Osteocyte (in vitro differentiated cells): Measurements from ENCODE around the gene FGF16. TPM values are rescaled to one million over a fixed set of nuclear protein-coding genes. Genes with fewer than 3 reads are reported as not detected.
"Not testable (repeated sequence)": the region's sequence is repeated elsewhere in the genome, so short reads cannot be mapped to it uniquely, and the experiment has no call there.

ENCODE experiments used
- DNase-seq: peaks from one replicate; pipeline ENCODE4 v3.0.0; 2021; ENCODE audit warnings: mixed read lengths; ENCODE audit not compliant: unreplicated experiment; ENCODE audit errors: extremely low spot score
- H3K27ac Mint-ChIP-seq: one replicate; pipeline ENCODE4 v1.8.0; 2021; ENCODE audit warnings: mild to moderate bottlenecking, mixed read lengths; ENCODE audit not compliant: unreplicated experiment
- H3K27me3 Mint-ChIP-seq: one replicate; pipeline ENCODE4 v1.8.0; 2021; ENCODE audit warnings: mixed read lengths; ENCODE audit not compliant: unreplicated experiment
- H3K36me3 Mint-ChIP-seq: one replicate; pipeline ENCODE4 v1.8.0; 2021; ENCODE audit warnings: mixed read lengths; ENCODE audit not compliant: unreplicated experiment
- H3K4me1 Mint-ChIP-seq: one replicate; pipeline ENCODE4 v1.8.0; 2021; ENCODE audit warnings: mixed read lengths; ENCODE audit not compliant: unreplicated experiment
- H3K4me3 Mint-ChIP-seq: one replicate; pipeline ENCODE4 v1.8.0; 2021; ENCODE audit warnings: mild to moderate bottlenecking, moderate library complexity, mixed read lengths; ENCODE audit not compliant: unreplicated experiment
- H3K9me3 Mint-ChIP-seq: one replicate; pipeline ENCODE4 v1.8.0; 2021; ENCODE audit warnings: mixed read lengths; ENCODE audit not compliant: unreplicated experiment
- total RNA-seq: library from RNA; stranded (reverse); gene quantifications from 2 replicates; pipeline ENCODE4 v1.2.1, GENCODE V29; 2021
- TF ChIP-seq, protein P1 (sequence below): fragments of 200-600 bp; sonication (generic); IDR thresholded peaks from 2 replicates; pipeline ENCODE4 v1.5.0; 2021; ENCODE audit warnings: antibody characterized with exemption, mild to moderate bottlenecking, moderate library complexity

Gene FGF16
- total RNA-seq, 1 donor from 2014 or later: not detected

DNA sequence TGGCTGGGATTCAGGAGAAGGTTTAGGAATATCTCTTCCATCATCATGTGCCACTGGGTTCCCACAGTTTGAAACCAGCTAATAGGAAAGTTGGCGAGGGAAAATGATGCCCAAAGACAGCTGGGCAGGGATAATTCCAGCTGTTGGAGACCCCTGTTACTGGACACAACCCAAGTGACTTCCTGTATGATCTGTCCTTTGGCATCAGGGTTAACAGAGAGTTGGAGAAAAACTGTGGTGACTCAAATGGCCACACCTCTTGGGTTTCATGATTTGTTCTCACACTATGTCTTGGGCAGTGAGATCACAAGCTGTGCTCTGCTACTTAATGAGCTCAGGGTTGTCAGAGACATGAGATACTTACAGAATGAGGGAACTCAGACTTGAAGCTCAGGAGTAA lies 3.8 kb downstream of the FGF16 start:
- DNase-seq: no peak
- Mint-ChIP-seq H3K4me1 (peaks cover 15% of the 10 kb centered on the region), H3K9me3 (no peaks in the 10 kb centered on the region), H3K27me3 (no peaks in the 10 kb centered on the region), H3K36me3 (no peaks in the 10 kb centered on the region), H3K27ac (no peak overlapping the region), H3K4me3 (no peak overlapping the region)
- TF ChIP-seq, protein P1, sequence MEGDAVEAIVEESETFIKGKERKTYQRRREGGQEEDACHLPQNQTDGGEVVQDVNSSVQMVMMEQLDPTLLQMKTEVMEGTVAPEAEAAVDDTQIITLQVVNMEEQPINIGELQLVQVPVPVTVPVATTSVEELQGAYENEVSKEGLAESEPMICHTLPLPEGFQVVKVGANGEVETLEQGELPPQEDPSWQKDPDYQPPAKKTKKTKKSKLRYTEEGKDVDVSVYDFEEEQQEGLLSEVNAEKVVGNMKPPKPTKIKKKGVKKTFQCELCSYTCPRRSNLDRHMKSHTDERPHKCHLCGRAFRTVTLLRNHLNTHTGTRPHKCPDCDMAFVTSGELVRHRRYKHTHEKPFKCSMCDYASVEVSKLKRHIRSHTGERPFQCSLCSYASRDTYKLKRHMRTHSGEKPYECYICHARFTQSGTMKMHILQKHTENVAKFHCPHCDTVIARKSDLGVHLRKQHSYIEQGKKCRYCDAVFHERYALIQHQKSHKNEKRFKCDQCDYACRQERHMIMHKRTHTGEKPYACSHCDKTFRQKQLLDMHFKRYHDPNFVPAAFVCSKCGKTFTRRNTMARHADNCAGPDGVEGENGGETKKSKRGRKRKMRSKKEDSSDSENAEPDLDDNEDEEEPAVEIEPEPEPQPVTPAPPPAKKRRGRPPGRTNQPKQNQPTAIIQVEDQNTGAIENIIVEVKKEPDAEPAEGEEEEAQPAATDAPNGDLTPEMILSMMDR: no peak

DNA sequence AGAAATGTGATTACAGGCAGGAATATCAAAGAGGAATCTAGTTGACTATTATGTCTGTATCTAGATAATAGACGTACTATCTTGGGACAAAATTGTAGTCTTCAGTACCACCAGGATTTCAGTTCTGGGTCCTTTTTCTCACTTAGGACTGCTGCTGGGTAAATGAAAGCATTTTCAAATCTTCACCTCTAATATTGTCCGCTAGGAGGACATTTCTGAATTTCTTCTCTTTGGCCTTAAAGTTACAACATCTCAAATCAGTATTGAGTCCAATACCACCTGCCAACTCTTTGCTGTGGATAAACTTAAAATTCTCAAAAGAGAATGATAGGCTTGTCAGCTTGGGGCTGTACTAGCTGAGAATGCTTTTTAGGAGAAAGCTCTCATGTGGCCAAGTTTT lies 6.0 kb downstream of the FGF16 start:
- Mint-ChIP-seq H3K9me3 (no peaks in the 10 kb centered on the region), H3K36me3 (no peaks in the 10 kb centered on the region), H3K4me1 (peaks cover 2% of the 10 kb centered on the region), H3K27ac (no peak overlapping the region), H3K27me3 (no peaks in the 10 kb centered on the region), H3K4me3 (no peak overlapping the region)
- no peak for DNase-seq
- TF ChIP-seq, protein P1: no peak

DNA sequence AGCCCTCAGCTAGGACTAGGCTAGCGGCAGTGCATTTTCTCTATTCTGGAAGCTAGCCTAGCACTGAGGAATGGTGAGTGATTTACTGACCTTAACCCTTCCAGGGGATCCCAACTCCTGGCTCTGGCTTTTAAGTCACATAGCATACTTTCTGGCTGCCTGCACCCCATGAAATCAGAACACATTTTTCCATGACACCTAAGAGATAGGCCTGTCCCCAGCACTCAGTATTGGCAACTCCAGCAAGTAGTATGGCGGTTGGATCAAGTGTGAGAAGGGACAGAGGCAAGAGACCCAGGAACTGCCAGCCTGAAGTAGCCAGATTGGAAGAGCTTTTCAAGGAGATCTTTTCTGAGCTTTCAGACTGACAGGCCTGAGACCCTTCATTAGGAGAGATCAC lies 8.2 kb downstream of the FGF16 start:
- TF ChIP-seq, protein P1: no peak
- Mint-ChIP-seq H3K27me3 (no peaks in the 10 kb centered on the region), H3K4me3 (no peak overlapping the region), H3K36me3 (no peaks in the 10 kb centered on the region), H3K27ac (no peak overlapping the region), H3K9me3 (no peaks in the 10 kb centered on the region), H3K4me1 (peaks cover 2% of the 10 kb centered on the region)
- no peak for DNase-seq

DNA sequence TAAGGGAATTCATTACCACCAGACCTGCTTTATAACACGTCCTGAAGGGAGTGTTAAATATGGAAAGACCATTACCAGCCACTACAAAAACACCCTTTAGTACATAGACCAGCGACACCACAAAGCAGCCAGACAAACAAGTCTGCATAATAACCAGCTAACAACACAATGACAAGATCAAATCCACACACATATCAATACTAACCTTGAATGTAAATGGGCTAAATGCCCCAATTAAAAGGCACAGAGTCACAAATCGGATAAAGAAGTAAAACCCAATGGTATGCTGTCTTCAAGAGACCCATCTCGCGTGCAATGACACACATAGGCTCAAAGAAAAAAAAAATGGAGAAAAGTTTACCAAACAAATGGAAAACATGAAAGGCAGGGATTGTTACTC lies 36.9 kb downstream of the FGF16 start:
- H3K4me1 Mint-ChIP-seq: no peaks in the 10 kb centered on the region
- no peaks in the 10 kb centered on the region for H3K36me3 Mint-ChIP-seq
- no peak overlapping the region for H3K4me3 Mint-ChIP-seq
- no peak overlapping the region for H3K27ac Mint-ChIP-seq
- no peak for DNase-seq
- H3K9me3 Mint-ChIP-seq: peaks cover 40% of the 10 kb centered on the region
- H3K27me3 Mint-ChIP-seq: no peaks in the 10 kb centered on the region
- TF ChIP-seq, protein P1: no peak

DNA sequence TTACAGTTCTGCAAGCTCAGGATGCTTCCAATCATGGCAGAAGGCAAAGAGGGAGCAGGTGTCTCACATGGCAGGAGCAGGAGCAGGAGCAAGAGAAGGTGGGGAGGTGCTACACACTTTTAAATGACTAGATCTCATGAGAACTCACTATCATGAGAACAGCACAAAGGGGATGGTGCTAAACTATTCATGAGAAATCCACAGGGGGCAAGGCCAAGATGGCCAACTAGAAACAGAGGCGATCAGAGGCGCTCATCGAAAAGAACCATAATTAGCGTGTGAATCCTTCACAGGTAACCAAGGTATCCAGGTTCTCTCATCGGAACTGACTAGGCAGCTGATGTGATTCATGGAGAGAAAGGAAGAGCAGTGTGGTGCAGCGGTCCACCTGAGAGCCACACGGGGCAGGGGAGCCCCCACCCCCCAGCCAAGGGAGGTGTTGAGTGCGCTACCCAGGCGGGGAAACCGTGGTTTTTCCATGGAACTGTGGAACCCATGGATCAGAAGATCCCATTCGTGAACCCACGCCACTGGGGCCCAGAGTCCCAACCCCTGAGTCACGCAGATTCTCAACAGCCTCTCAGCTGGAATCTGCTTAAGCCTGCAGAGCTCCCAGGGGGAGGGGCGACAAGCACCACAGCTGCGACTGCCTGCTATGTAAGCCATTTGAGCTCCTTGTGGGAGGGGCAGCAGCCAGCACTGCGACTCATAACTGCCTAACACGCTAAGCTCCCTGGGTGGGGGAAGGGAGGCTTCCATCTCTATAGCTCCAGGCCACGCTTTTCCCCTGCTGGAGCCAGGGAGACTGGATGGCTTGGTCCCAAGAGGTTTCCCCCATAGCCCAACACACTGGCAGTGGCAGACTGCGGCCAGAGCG lies 46.7 kb downstream of the FGF16 start:
- TF ChIP-seq, protein P1: no peak
- Mint-ChIP-seq H3K9me3 (peaks cover 20% of the 10 kb centered on the region), H3K4me3 (no peak overlapping the region), H3K4me1 (peaks cover 4% of the 10 kb centered on the region), H3K27ac (no peak overlapping the region), H3K36me3 (no peaks in the 10 kb centered on the region), H3K27me3 (no peaks in the 10 kb centered on the region)
- DNase-seq: no peak

DNA sequence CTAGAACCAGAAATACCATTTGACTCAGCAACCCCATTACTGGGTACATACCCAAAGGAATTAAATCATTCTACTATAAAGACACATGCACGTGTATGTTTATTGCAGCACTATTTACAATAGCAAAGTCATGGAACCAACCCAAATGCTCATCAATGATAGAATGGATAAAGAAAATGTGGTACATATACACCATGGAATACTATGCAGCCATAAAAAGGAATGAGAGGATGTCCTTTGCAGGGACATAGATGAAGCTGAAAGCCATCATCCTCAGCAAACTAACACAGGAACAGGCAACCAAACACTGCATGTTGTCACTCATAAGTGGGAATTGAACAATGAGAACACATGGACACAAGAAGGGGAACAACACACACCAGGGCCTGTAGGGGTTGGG lies 53.0 kb downstream of the FGF16 start:
- not testable (repeated sequence) for H3K36me3 Mint-ChIP-seq, H3K27ac Mint-ChIP-seq, H3K4me3 Mint-ChIP-seq, H3K4me1 Mint-ChIP-seq, H3K27me3 Mint-ChIP-seq, DNase-seq
- H3K9me3 Mint-ChIP-seq: peaks cover 14% of the 10 kb centered on the region
